NCI-H1092 treated with DMSO at 0.1 percent for 48 hours (cell line): ENCODE measurements around the gene DDO.
"Not testable (repeated sequence)": the region's sequence is repeated elsewhere in the genome, so short reads cannot be mapped to it uniquely, and the experiment has no call there.

Source experiments
- DNase-seq: peaks from one replicate; lab custom pipeline; 2025; lab: John Stamatoyannopoulos, UW

DDO gene

GRCh38 chr6:110366975-110367374 lies 48.4 kb downstream of the DDO start:
- no peak for DNase-seq

- DNase-seq = no peak
Observed at GRCh38 chr6:110366256-110366655, 49.1 kb downstream of the DDO start.

- DNase-seq = no peak
Observed at GRCh38 chr6:110364364-110365105, 50.8 kb downstream of the DDO start.

DNA sequence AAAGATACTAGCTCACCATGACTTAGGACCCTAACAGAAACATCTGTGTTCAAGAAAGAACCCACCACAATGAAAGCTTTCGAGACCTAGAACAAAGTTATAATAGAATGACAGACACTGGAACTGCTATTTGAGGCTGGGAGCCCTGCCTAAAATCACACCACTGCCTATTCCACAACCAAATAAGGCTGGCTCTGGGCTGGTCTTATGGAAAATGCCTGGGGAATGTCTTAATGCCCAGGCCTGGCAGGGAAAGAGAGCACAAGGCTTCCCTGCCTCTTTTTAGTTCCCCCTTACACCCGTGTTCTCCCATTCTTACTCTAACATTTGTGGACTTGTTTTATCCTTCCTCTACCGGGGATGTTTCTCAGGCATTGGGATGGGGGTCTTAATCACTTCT lies 51.6 kb downstream of the DDO start:
- no peak for DNase-seq

DNA sequence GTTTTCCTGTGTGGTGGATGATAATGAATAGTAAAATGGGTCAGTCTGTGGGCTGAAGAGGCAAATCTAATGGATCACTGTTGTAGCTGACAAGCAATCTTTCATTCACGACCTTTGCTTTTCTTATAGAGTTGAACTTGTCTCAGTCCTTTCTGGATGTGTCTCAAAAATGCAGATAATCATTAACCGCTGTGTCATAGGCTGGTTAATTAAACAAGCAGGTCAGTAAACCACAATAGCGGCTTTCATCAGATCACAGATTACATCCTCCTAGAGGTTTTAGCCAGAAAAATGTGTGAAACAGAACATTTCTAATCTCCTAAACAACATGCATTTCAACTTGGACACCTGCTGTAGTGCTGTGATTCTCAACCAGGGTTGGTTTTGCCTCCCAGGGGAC lies 54.7 kb downstream of the DDO start:
- no peak for DNase-seq

DNA sequence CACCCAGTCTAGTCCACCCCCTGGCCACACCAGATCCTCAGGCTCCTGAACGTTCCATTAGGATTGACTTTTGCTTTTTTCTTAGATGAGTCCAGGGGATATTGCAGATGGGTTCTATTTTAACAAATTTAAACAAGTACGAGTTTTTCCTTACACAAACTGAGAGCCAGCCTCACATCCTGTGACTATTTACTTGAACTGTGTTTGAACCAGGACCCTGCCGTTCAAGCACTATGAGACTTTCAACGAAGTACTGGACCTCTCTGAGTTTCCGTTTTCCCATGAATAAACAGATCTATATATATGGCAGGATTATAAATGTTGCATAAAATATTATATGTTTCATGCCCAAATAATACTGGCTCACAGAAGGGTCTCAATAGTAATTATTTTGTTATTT lies 55.8 kb downstream of the DDO start:
- DNase-seq = no peak

GRCh38 chr6:110358553-110359160 lies 56.7 kb downstream of the DDO start:
- no peak for DNase-seq

DNA sequence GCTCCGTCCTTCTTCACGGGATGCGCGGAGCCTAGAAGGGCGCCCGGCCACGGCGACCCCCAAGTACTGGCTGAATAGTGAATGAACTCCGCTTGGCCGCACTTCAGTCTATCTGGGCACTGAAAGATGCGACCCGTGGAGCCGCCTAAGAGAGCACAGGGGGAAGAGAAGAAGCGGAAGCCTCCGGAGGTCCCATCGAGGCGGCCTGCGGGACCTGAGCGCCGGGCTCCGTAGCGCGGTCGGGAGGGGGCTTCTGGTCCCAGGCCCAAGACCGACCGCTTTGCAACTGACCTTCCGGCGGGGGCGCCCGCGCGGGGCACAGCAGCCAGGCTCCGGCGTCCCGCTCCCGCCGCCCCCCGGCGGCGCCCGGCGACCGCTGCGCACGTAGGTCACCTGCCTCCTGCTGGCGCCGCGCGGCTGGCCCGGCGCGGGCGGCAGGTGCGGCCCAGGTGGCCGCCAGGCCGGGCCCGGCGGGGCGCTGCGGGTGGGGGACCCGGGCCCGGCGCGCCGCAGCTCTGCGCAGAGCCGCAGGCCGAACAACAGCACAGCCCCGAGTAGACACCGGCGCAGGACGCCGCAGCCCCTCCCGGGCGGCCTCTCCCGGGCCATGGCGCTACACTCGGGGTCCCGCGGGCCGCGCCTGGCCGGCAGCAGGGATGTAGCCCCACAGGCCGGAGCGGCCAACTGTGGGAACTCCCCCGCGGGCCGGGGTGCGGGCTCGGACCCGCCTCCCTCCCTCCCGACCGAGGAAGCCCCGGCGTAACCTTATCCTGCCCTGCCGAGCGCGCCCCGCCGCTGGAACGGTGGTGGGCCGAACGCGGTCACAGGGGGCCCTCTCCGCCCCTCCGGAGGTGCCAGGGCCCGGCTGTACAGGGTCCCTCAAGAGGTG lies 57.5 kb downstream of the DDO start, which contains the start of gene METTL24:
METTL24 (minus strand) TSS at position 686 of the 889 bp plus-strand sequence; CDS start at position 609, 77 bp downstream.
- DNase-seq = no peak

DNA sequence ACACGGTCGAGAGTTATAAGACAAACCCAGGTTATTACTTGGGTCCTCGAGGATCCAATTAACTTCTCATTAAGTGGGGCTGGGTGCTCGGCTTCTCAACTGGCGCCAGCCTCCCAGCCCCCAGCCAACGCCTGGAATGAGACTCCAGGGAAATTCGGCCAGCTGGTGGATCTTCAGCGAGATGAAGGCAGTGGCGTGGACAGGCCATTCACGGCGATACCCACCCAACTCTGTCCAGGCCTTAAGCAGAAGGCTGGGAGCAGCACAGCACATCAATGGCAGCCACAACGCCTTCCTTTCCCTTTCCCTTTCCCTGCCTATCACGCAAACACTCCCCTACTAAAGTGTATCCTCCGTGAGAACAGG lies 58.1 kb downstream of the DDO start:
- no peak for DNase-seq

DNA sequence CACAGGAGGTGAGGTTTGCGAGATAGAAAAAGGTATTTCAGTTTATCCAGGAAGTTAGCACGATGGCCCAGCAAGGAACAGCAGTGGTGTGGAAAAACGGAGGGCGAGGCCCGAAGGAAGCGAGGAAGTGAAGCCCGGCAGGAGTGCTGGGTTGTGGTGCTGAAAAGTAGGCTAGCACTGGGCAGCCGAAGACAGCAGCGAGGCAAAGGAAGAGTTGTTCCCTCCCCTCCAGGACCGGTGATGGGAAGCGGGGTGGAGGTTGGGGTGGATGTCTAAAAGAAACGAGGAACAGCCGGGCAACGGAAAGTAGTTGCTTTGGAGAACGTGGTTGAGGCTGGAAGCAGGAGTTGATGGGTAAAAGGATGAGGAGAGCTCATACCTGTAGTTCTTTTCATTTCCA lies 58.6 kb downstream of the DDO start:
- no peak for DNase-seq

- DNase-seq = no peak
Observed at GRCh38 chr6:110355727-110356126, 59.6 kb downstream of the DDO start.

DNA sequence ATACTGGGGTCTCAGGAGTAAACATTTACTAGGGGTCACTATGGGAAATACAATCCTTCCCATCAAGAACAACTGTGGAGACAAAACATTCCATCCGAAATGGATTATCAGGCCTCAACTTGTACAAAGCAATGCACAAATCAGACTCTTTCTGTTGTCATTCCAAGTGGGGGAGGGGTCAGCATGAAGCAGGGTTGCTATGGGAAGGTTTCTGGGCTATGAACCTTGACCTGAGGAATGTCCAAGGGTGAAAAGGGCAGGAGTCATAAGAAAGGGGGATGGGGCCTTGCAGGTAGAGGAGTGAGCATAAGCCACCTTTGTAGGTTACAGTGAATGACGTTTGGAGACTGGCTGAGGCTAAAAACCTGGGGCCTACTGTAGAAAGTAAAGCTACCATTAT lies 60.4 kb downstream of the DDO start:
- no peak for DNase-seq

GRCh38 chr6:110354153-110354552 lies 61.2 kb downstream of the DDO start:
- DNase-seq = no peak

DNA sequence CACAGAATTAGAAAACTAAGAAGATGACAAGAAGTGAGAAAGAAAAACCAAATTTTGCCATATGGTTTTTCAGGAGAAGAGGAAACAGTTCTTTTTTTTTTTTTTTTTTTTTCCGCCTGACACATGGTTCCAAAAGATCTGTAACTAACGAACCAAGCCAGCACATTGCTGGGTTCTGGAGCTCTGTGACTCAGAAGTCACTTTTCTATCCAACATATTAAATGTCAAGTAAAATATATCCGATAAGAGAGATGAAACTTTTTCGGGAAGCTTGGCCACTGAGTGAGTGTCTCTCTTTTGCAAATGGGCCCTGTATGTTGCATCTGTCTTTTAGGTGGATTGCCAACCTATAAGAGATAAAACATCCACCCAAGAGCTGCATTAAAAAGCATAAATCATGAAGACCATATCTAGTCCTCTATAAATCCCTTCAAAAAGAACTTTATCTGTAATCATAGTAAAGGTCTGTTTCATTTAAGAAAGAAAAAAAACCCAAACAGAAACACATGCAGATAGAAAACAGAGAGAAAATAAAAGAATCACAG lies 61.8 kb downstream of the DDO start:
- no peak for DNase-seq

GRCh38 chr6:110352563-110353262 lies 62.7 kb downstream of the DDO start:
- no peak for DNase-seq

DNA sequence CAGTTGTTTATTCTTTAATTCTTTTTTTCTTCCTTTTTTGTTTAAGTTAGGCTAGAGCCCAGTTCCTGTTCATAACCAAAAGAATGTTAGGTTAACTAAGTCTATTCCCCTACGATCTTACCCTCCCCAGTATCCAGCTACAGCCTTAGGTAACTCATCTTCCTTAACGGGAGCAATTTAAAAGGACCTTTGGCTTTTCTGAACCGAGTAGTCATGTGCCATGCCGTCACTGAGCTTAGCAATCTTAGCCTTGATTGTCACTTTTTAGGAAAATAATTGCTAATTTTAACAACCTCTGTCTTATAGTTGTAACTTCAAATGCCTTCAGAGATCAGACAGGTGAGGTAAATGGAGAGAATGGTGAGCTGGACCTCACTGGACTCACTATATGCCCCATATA lies 63.4 kb downstream of the DDO start:
- no peak for DNase-seq

- DNase-seq = no peak
Observed at GRCh38 chr6:110351546-110351945, 63.8 kb downstream of the DDO start.

DNA sequence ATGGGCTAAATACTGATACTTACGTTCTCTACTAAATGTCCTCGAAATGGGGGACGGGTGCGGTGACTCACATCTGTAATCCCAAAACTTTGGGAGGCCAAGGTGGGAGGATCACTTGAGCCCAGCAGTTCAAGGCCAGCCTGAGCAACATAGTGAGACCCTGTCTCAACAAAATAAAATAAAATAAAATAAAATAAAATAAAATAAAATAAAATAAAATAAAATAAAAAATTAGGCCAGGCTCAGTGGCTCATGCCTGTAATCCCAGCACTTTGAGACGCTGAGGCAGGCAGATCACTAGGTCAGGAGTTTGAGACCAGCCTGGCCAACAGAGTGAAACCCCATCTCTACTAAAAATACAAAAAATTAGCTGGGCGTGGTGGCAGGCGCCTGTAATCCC lies 64.8 kb downstream of the DDO start:
- not testable (repeated sequence) for DNase-seq

GRCh38 chr6:110348961-110349690 lies 66.2 kb downstream of the DDO start:
- no peak for DNase-seq

DNA sequence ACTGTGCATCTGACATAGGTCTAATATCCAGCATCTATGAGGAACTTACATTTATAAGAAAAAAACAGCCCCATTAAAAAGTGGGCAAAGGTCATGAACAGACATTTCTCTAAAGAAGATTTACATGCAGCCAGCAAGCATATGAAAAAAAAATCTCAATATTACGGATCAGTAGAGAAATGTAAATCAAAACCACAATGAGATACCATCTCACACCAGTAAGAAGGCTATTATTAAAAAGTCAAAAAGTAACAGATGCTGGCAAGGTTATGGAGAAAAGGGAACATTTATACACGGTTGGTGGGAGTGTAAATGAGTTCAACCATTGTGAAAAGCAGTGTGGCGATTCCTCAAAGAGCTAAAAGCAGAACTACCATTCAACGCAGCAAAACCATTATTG lies 70.3 kb downstream of the DDO start:
- no peak for DNase-seq

DNA sequence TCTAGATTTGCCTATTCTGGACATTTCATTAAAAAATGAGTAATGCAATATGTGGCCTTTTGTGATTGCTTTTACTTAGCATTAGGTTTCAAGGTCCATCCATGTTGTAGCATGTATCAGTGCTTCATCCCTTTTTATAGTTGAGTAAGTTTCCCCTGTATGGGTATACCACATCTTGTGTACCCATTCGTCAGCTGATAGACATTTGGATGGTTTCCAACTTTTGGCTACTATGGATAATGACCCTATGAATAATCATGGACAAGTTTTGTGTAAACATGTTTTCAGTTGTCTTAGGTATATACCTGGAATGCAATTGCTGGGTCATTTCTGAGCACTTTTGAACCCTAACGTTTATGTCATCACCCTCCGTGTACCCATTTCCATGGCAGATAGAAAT lies 72.6 kb downstream of the DDO start:
- no peak for DNase-seq
